KMS-11 (cell line): ENCODE measurements around the gene IQGAP2.

Experiments
- H2AFZ ChIP-seq: fragments of 200-600 bp; sonication (generic); 2 replicates; pipeline ENCODE4 v1.6.1; 2016; ENCODE audit warnings: antibody characterized with exemption, mixed run types, low read depth
- H3K27ac ChIP-seq: fragments of 200-600 bp; sonication (generic); 2 replicates; pipeline ENCODE4 v1.6.1; 2016; ENCODE audit warnings: mild to moderate bottlenecking, mixed run types
- H3K27me3 ChIP-seq: fragments of 200-600 bp; sonication (generic); 2 replicates; pipeline ENCODE4 v1.6.1; 2017; ENCODE audit warnings: mild to moderate bottlenecking, low read depth, mixed run types, moderate library complexity; ENCODE audit not compliant: insufficient read depth
- H3K36me3 ChIP-seq: fragments of 200-600 bp; sonication (generic); 2 replicates; pipeline ENCODE4 v1.6.1; 2017; ENCODE audit warnings: mild to moderate bottlenecking, mixed run types; ENCODE audit not compliant: insufficient read depth
- H3K4me1 ChIP-seq: fragments of 200-600 bp; sonication (generic); 2 replicates; pipeline ENCODE4 v1.6.1; 2016; ENCODE audit warnings: mild to moderate bottlenecking, low read depth, mixed run types; ENCODE audit not compliant: poor library complexity, severe bottlenecking
- H3K4me2 ChIP-seq: fragments of 200-600 bp; sonication (generic); 2 replicates; pipeline ENCODE4 v1.7.0; 2016; ENCODE audit warnings: mild to moderate bottlenecking, mixed run types
- H3K4me3 ChIP-seq: fragments of 200-600 bp; sonication (generic); IDR thresholded peaks from 2 replicates; pipeline ENCODE4 v1.6.1; 2017; ENCODE audit warnings: low read depth, low read length, mixed read lengths; ENCODE audit not compliant: insufficient read depth
- H3K79me2 ChIP-seq: fragments of 200-600 bp; sonication (generic); 2 replicates; pipeline ENCODE4 v1.6.1; 2016; ENCODE audit warnings: low read depth, mixed run types; ENCODE audit not compliant: insufficient read depth
- H3K9ac ChIP-seq: fragments of 200-600 bp; sonication (generic); 2 replicates; pipeline ENCODE4 v1.6.1; 2016; ENCODE audit warnings: mild to moderate bottlenecking, mixed run types
- H4K20me1 ChIP-seq: fragments of 200-600 bp; sonication (generic); 2 replicates; pipeline ENCODE4 v1.6.1; 2016; ENCODE audit warnings: mild to moderate bottlenecking, mixed run types; ENCODE audit not compliant: insufficient read depth
- TF ChIP-seq, protein P1 (sequence below): fragments of 200-600 bp; sonication (generic); conservative IDR thresholded peaks from 2 replicates; pipeline ENCODE4 v1.6.1; 2017; ENCODE audit warnings: low read depth, mild to moderate bottlenecking, antibody characterized with exemption, low read length, moderate library complexity, mixed read lengths

Gene IQGAP2

GRCh38 chr5:76606701-76607100 lies 203.6 kb downstream of the IQGAP2 start:
- H2AFZ ChIP-seq = no peak overlapping the region
- H3K4me3 ChIP-seq = no peak overlapping the region
- peaks cover 6% of the 10 kb centered on the region for H3K4me1 ChIP-seq
- no peaks in the 10 kb centered on the region; the same call in 1 of the 2 replicates for H4K20me1 ChIP-seq
- TF ChIP-seq, protein P1, sequence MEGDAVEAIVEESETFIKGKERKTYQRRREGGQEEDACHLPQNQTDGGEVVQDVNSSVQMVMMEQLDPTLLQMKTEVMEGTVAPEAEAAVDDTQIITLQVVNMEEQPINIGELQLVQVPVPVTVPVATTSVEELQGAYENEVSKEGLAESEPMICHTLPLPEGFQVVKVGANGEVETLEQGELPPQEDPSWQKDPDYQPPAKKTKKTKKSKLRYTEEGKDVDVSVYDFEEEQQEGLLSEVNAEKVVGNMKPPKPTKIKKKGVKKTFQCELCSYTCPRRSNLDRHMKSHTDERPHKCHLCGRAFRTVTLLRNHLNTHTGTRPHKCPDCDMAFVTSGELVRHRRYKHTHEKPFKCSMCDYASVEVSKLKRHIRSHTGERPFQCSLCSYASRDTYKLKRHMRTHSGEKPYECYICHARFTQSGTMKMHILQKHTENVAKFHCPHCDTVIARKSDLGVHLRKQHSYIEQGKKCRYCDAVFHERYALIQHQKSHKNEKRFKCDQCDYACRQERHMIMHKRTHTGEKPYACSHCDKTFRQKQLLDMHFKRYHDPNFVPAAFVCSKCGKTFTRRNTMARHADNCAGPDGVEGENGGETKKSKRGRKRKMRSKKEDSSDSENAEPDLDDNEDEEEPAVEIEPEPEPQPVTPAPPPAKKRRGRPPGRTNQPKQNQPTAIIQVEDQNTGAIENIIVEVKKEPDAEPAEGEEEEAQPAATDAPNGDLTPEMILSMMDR = no peak
- H3K27me3 ChIP-seq = no peaks in the 10 kb centered on the region
- H3K36me3 ChIP-seq = peaks cover 12% of the 10 kb centered on the region; the same call in 1 of the 2 replicates
- H3K9ac ChIP-seq = no peak overlapping the region
- H3K4me2 ChIP-seq = no peak overlapping the region
- no peaks in the 10 kb centered on the region for H3K79me2 ChIP-seq
- no peak overlapping the region for H3K27ac ChIP-seq

DNA sequence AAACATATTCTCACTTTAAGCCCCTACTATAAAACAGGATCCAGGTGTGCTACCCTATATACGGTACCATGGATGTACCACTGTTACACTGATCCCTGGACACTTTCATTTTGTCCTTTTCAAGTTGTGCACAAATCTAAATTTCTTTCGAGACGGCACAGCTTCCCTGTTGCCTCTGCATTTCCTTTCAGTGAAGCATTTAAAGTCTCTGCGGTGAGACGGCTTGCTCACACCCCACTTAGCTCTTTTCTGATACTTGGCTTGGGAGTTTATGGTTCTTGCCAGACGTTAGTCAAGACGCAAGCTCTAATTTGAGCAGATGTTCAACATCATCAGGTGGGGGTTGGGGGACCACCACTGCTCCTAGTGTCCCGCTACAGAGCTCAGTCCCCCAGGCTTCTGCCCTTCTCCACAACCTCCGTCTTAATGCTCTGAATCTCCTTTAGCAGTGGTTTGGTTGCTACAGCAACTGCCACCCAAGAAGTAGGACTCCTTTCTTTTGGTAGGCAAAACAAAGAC lies 204.3 kb downstream of the IQGAP2 start:
- Histone ChIP-seq H2AFZ (no peak overlapping the region), H3K27me3 (no peaks in the 10 kb centered on the region), H3K27ac (no peak overlapping the region), H4K20me1 (no peaks in the 10 kb centered on the region), H3K4me3 (no peak overlapping the region), H3K4me1 (peaks cover 6% of the 10 kb centered on the region), H3K79me2 (no peaks in the 10 kb centered on the region), H3K36me3 (peaks cover 12% of the 10 kb centered on the region; the same call in 1 of the 2 replicates), H3K4me2 (no peak overlapping the region), H3K9ac (no peak overlapping the region)
- TF ChIP-seq, protein P1 = no peak

GRCh38 chr5:76608833-76609232 lies 205.7 kb downstream of the IQGAP2 start:
- H3K4me1 ChIP-seq = peaks cover 6% of the 10 kb centered on the region
- no peaks in the 10 kb centered on the region for H4K20me1 ChIP-seq
- peaks cover 12% of the 10 kb centered on the region; the same call in 1 of the 2 replicates for H3K36me3 ChIP-seq
- no peaks in the 10 kb centered on the region for H3K27me3 ChIP-seq
- no peaks in the 10 kb centered on the region for H3K79me2 ChIP-seq
- TF ChIP-seq, protein P1 = no peak
- no peak overlapping the region for H3K9ac ChIP-seq
- no peak overlapping the region for H3K4me3 ChIP-seq
- H3K4me2 ChIP-seq = no peak overlapping the region
- no peak overlapping the region for H3K27ac ChIP-seq
- H2AFZ ChIP-seq = no peak overlapping the region

DNA sequence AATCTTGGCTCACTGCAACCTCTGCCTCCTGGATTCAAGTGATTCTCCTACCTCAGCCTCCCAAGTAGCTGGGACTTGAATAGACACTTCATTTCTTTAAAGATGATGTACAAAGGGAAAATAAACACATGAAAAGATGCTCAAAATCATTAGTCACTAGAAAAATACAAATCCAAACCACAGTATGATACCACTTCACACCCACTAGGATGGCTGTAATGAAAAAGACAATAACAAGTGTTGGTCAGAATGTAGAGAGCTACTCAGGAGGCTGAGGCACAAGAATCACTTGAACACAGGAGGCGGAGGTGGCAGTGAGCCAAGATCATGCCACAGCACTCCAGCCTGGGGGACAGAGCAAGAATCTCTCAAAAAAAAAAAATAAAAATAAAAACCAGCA lies 207.1 kb downstream of the IQGAP2 start:
- Histone ChIP-seq H3K9ac (no peak overlapping the region), H3K27me3 (no peaks in the 10 kb centered on the region), H3K79me2 (no peaks in the 10 kb centered on the region), H3K36me3 (peaks cover 9% of the 10 kb centered on the region; the same call in 1 of the 2 replicates), H3K4me2 (no peak overlapping the region), H3K4me3 (no peak overlapping the region), H4K20me1 (no peaks in the 10 kb centered on the region), H3K4me1 (peaks cover 6% of the 10 kb centered on the region), H2AFZ (no peak overlapping the region), H3K27ac (no peak overlapping the region)
- TF ChIP-seq, protein P1 = no peak
